Stimulated activated effector memory CD8-positive, alpha-beta T cell treated with anti-CD3 and anti-CD28 coated beads, Interleukin-12 subunit alpha, Interleukin-12 subunit beta, amount 100 ng/mL, for 72 hours (primary cell): ENCODE data around the gene DAPK2.
A peak's percentile ranks its signal among the peaks of the same experiment; 100 is the strongest.

Source experiments
- ATAC-seq: fragments of 150-1000 bp; cut with Tn5 transposase; 2 replicates; pipeline ENCODE4 v1.10.0; 2021
- DNase-seq, 2 donors: peaks; one replicate each; pipeline ENCODE4 v3.0.0; 2021 to 2022; ENCODE audit warnings: low spot score in 2 of 2
- H3K27ac Mint-ChIP-seq: one replicate; pipeline ENCODE4 v1.8.0; 2022; ENCODE audit warnings: mild to moderate bottlenecking, mixed read lengths
- H3K36me3 Mint-ChIP-seq: one replicate; pipeline ENCODE4 v1.8.0; 2022; ENCODE audit warnings: mild to moderate bottlenecking, mixed read lengths
- H3K4me1 Mint-ChIP-seq: one replicate; pipeline ENCODE4 v1.8.0; 2022; ENCODE audit warnings: mixed read lengths
- H3K4me3 Mint-ChIP-seq: one replicate; pipeline ENCODE4 v1.8.0; 2022; ENCODE audit warnings: mild to moderate bottlenecking, mixed read lengths
- H3K9me3 Mint-ChIP-seq: one replicate; pipeline ENCODE4 v1.8.0; 2022; ENCODE audit warnings: mixed read lengths

The DAPK2 gene

DNA sequence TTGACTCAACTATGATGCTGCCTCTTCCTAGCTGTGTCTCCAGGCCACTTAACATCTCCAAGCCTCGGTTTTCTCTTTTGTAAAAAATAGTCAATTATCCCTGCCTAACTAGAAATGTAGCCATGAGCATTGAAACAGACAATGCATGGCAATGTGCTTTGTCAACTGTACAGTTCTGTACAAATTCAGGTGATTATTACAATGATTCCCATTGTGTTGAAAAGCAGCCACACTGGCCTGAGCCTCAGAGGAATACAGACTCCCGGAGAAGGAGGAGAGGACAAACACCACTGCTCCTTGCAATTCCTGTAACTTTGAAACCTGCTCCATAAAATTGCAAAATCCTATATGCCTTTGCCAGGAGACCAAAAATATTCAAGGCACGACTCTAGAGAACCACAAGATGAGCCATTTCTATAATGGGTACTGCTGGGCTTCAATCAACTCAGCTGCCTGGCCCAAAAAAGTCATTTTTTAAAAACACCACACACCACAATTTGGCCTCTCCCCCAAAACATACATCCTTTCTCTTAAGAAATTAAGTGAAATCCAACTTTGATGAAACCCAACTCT, 28.6 kb downstream of the DAPK2 start:
- ATAC-seq (no peak), DNase-seq (no peak)
- no peak overlapping the region for H3K27ac Mint-ChIP-seq
- no peaks in the 10 kb centered on the region for H3K9me3 Mint-ChIP-seq
- no peak overlapping the region for H3K4me3 Mint-ChIP-seq
- peaks cover 22% of the 10 kb centered on the region for H3K4me1 Mint-ChIP-seq
- H3K36me3 Mint-ChIP-seq, result no peaks in the 10 kb centered on the region

DNA sequence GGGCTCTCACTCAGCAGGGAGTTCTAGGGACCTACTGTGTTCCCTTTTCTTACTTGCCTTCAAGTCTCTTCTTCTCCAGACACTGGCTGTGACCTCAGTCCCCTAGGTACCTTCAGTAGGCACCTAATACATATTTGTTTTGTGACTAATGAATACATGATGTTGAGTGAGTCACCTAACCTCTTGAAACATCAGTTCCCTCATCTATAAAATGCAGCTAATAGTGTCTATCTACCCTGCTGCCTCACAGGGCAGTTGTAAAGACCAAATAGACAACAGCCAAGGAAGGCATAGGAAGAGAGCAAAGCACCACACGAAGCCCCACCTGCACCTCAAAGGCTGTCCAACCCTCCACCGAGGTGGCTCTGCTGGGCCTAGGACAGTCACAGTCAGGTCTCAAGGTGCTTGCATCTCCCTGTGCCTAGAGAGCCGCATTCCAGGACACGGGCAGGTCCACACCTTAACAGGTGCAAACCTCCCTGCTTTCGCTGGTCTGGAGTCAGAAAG, 29.1 kb downstream of the DAPK2 start:
- no peak for DNase-seq
- Mint-ChIP-seq H3K4me1 (peaks cover 24% of the 10 kb centered on the region), H3K36me3 (no peaks in the 10 kb centered on the region), H3K4me3 (no peak overlapping the region), H3K27ac (no peak overlapping the region), H3K9me3 (no peaks in the 10 kb centered on the region)
- peak; percentile 49 for ATAC-seq

DNA sequence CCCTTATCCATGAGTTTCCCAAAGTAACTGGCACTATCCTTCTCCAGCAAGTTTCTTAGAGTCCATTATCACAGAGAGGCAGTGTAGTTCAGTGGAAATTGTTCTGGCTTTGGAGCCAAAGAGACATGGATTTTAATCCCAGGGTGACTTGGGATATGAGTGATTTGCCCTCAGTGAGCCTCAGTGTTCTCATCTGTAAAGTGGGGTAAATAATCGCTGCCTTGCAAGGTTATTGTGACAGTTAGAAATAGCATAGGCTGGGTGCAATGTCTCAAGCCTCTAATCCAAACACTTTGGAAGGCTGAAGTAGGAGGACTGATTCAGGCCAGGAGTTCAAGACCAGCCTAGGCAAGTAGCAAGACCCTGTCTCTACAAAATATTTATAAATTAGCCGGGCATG, 30.0 kb downstream of the DAPK2 start:
- H3K9me3 Mint-ChIP-seq, result no peaks in the 10 kb centered on the region
- H3K27ac Mint-ChIP-seq, result no peak overlapping the region
- no peaks in the 10 kb centered on the region for H3K36me3 Mint-ChIP-seq
- peaks cover 30% of the 10 kb centered on the region for H3K4me1 Mint-ChIP-seq
- no peak for ATAC-seq
- DNase-seq, result no peak
- no peak overlapping the region for H3K4me3 Mint-ChIP-seq

DNA sequence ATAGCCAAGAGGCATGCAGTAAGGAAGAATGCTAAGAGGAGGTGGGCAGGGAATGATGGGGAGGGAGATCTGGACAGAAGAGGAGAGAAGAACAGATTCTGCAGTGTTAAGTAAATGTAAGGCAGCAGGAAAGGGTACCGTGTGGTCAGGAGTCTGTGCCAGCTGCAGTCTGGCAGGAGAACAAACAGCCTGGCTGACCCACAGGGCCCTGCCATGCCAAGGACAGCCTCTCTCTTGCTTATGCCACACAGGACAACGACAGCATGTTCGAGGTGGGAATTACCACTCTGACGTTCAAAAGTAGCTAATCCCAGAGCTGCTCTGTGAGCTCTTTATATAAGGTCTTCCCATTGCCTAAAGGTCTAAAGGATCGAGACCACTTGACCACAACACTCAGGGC, 31.3 kb downstream of the DAPK2 start:
- Mint-ChIP-seq H3K9me3 (no peaks in the 10 kb centered on the region), H3K36me3 (peaks cover 7% of the 10 kb centered on the region), H3K4me1 (peaks cover 43% of the 10 kb centered on the region), H3K27ac (peak overlapping the region; percentile 48), H3K4me3 (no peak overlapping the region)
- ATAC-seq, result no peak
- no peak for DNase-seq

DNA sequence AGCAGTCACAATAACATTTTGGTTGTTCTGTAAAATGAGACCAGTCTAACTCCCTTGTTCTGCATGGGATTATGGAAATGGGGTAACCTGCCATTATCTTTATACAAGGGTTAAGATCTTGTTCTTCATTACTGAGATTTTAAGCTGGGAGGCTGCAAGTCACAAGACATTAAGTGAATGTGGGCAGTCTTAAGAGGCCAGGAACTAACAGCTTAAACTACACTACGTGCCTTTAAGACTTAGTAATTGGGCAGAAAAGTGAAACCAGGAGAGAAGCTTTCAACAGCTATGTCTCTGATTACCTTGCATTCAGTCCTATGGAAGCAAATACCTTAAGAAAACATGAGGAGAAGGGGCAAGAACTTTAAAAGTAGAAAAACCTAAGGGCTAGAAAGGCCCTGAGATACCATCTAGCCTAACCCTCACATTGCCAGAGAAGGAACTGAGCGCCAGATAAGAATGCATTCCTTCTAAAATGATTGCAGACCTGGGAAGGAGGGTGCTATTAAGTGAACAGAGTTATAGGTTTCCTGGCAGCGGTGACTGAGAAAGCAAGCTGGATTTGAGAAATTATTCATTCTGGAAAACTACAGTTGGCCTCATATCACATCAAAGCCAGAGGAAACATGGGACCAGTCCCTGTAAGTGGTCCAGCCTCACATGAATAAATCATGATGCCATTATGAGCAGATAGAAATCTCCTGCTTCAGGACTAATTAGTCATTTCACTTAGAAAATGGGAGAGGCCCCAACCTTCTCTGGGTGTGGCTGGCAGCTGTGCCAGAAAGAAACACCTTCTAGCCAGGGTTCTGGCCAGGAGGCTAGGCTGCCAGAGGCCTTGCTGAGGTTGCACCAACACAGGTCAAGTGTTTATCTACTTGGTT, 32.9 kb downstream of the DAPK2 start:
- DNase-seq (no peak), ATAC-seq (no peak)
- Mint-ChIP-seq H3K36me3 (peaks cover 7% of the 10 kb centered on the region), H3K4me3 (no peak overlapping the region), H3K9me3 (no peaks in the 10 kb centered on the region), H3K4me1 (peaks cover 58% of the 10 kb centered on the region), H3K27ac (peak overlapping the region; percentile 90)

DNA sequence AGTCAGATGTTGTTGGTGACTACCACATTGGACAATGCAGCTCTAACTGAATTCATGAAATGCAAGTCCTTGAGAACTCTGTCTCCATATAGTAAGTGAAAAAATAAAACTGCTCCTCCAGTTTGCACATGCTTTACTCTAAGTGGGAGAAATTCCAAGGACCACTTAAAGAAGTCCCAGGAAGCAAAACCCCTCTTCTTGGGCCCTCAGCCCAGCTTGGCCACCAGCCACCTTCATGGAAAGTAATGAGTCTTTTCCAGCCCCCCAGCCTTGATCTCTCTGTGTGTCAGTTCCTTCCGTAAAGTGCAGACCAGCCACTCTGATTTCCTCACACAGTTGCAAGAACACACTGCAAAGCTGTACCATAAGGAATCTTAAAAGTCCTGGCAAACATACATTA, 34.5 kb downstream of the DAPK2 start:
- DNase-seq (no peak), ATAC-seq (no peak)
- Mint-ChIP-seq H3K36me3 (peaks cover 7% of the 10 kb centered on the region), H3K27ac (peak overlapping the region; percentile 90), H3K4me3 (no peak overlapping the region), H3K4me1 (peaks cover 72% of the 10 kb centered on the region), H3K9me3 (no peaks in the 10 kb centered on the region)

DNA sequence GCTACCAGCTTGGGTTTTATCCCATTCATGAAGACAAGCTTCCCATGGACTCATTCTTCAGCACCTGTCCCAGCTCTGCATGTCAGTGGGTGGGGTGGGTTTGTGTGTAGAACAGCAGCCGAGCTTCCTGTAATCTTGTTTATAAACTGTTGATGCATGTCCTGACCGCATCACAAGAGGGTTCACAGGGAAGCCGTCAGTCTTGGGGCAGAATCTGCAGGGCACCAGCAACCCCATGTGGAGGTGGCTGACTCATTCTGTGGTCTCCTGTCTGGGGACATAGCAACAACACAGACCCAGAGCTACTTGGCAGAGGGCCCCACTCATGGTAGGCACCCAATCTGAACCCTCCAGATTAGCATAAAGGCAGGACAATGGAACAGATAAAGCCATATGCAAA, 35.6 kb downstream of the DAPK2 start:
- H3K4me1 Mint-ChIP-seq, result peaks cover 74% of the 10 kb centered on the region
- no peaks in the 10 kb centered on the region for H3K9me3 Mint-ChIP-seq

DNA sequence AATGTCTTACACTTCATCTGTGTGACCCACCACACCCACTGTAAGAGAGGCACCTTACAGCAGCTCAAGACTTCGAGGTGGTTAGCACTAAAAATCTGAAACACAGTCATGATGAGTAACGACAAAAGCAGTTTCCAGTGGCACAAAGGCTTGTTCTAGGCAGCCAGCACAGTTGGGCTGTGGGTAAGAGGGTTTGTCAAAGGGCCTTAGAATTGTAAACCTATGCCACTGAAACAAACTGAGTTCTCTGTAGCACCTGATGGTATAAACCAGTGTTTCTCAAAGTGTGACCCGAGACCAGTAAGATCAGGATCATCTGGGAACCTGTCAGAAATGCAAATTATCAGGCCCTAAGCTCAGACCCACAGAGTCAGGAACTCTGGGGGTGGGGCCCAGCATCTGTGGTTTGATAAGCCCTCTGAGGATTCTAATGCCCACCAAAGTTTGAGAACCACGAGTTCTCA, 36.5 kb downstream of the DAPK2 start:
- H3K4me3 Mint-ChIP-seq, result peak overlapping the region; percentile 58
- peaks cover 7% of the 10 kb centered on the region for H3K36me3 Mint-ChIP-seq
- H3K4me1 Mint-ChIP-seq, result peaks cover 75% of the 10 kb centered on the region
- DNase-seq (peak; percentile 36 to 80), ATAC-seq (peak; percentile 88)
- H3K27ac Mint-ChIP-seq, result peak overlapping the region; percentile 90
- H3K9me3 Mint-ChIP-seq, result no peaks in the 10 kb centered on the region

More for the DNA sequence above, 35.6 kb downstream of the DAPK2 start:
- Mint-ChIP-seq H3K36me3 (peaks cover 7% of the 10 kb centered on the region), H3K4me3 (peak overlapping the region; percentile 58), H3K27ac (peak overlapping the region; percentile 90)
- peak; percentile 90 for ATAC-seq
- peak; percentile 60 to 89 for DNase-seq

DNA sequence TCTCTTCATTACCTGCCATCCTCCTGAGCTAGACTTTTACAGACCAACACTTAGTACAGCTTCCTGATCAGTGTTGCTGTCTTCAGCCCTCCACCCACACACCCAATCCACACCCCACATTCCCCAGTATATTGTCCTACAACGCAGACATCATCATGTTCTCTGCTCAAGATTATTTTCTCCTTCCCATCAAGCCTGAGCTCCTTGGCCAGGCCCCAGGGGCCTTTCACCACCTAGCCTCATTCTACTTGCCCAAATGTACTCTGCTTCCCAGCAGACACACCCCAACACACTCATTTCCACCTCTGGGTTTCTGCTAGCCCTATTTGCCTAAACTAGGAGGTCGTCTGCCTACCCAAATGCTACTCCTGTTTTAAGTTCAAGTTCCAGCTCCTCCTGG, 37.0 kb downstream of the DAPK2 start:
- H3K4me3 Mint-ChIP-seq, result peak overlapping the region; percentile 58
- H3K4me1 Mint-ChIP-seq, result peaks cover 78% of the 10 kb centered on the region
- peaks cover 7% of the 10 kb centered on the region for H3K36me3 Mint-ChIP-seq
- H3K27ac Mint-ChIP-seq, result peak overlapping the region; percentile 90
- ATAC-seq, result no peak
- H3K9me3 Mint-ChIP-seq, result no peaks in the 10 kb centered on the region
- peak in 1 of 2 donors; percentile 64 for DNase-seq

DNA sequence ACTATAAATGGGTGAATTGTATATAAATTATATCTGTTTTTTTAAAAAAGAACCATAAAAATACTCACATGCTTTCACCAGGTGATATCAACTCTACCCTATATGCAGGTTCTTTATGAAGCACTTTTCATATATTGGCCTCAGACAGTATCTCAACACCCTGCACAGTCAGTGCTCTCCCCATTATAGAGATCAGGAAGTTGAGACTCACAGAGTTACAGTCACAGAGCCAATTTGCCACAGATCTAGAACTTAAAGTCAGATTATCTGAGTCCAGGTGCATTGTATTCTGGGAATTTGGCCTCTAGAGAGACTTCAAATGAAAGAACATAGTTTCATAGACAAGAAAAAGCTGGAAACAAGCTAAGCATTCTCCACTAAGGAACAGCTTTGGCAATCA, 38.1 kb downstream of the DAPK2 start:
- DNase-seq (no peak), ATAC-seq (no peak)
- peaks cover 7% of the 10 kb centered on the region for H3K36me3 Mint-ChIP-seq
- H3K27ac Mint-ChIP-seq, result no peak overlapping the region
- H3K4me1 Mint-ChIP-seq, result peaks cover 83% of the 10 kb centered on the region
- no peaks in the 10 kb centered on the region for H3K9me3 Mint-ChIP-seq
- no peak overlapping the region for H3K4me3 Mint-ChIP-seq

DNA sequence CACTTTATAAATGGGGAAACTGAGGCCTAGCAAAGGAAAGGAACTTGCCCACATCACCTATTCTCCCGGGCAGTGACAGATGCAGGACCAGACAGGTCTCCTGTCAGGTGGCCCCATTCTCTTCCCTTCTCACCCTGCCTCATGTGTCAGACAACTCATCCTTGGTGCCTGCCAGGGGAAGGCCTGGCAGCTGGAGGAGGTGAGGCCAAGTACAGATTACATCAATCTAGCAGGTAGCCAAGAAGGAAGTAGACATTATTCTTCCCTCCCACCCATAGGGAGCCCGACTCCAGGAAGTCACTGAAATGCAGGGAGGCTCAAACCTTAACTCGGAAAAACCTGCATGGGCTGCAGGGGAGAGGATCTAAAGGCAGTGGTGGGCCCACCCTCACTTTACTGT, 39.6 kb downstream of the DAPK2 start:
- H3K4me1 Mint-ChIP-seq, result peaks cover 71% of the 10 kb centered on the region
- H3K9me3 Mint-ChIP-seq, result no peaks in the 10 kb centered on the region
- H3K36me3 Mint-ChIP-seq, result peaks cover 7% of the 10 kb centered on the region
- ATAC-seq (no peak), DNase-seq (no peak)
- H3K27ac Mint-ChIP-seq, result peak overlapping the region; percentile 84
- no peak overlapping the region for H3K4me3 Mint-ChIP-seq

DNA sequence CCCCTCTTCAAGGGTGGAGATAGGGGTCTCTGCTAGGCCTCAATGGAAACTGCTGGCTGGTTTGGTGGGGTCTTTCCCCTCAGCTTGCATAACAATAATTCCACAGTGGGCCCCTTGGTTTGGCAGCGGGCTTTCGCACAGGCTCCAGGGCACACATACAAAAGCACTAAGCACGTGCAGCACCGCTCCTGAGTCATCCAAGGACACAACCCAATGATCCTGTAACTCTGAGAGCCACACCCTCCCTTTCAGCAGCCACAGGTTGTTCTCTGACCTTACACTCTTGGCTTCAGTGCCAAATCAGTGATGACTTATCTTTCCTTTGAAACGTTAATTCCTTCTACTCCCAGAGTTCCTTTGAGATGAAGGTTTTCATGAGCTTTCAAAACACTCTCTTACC, 41.7 kb downstream of the DAPK2 start:
- no peak overlapping the region for H3K27ac Mint-ChIP-seq
- no peak overlapping the region for H3K4me3 Mint-ChIP-seq
- H3K9me3 Mint-ChIP-seq, result no peaks in the 10 kb centered on the region
- H3K4me1 Mint-ChIP-seq, result peaks cover 65% of the 10 kb centered on the region
- DNase-seq (no peak), ATAC-seq (no peak)
- no peaks in the 10 kb centered on the region for H3K36me3 Mint-ChIP-seq

DNA sequence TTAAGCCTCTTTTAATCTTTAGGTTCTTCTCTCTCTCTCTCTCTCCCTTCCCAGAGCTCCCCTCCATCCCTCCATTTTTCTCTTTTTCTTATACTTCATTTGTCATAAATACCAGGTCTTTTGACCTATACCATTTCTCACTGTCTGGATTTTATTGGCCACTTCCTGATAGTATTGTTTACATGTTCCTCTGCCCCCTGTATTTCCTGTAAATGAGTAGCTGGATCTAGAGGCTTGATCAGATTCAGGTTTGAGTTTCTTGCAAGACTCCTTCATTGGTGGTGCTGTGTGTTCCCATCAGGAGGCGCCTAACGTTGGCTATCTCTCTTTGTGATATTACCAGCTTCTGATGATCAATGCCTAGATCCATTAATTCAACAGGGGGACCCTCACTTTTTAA, 42.2 kb downstream of the DAPK2 start:
- no peak overlapping the region for H3K4me3 Mint-ChIP-seq
- H3K4me1 Mint-ChIP-seq, result peaks cover 63% of the 10 kb centered on the region
- ATAC-seq (no peak), DNase-seq (no peak)
- H3K36me3 Mint-ChIP-seq, result no peaks in the 10 kb centered on the region
- peak overlapping the region; percentile 23 for H3K27ac Mint-ChIP-seq
- H3K9me3 Mint-ChIP-seq, result no peaks in the 10 kb centered on the region

DNA sequence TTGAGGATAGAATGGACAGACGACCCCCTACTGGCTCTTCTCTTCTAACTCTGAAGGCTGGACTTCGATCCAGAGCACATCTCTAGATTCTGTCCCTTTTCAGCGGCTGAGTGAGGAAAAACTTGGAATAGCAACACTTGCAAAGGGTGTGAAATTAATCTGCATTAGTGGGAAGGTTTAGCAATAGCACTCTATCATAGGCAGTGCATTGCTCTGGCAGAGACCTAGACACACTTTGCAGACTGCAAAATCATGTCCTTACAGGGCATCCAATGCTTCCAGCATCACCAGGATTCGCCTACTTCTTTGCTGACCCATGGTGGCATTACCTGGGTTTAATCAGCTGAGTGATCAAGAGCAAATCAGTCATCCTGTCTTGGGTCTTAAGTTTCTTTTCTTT, 43.1 kb downstream of the DAPK2 start:
- Mint-ChIP-seq H3K36me3 (no peaks in the 10 kb centered on the region), H3K4me3 (no peak overlapping the region), H3K9me3 (no peaks in the 10 kb centered on the region), H3K27ac (no peak overlapping the region), H3K4me1 (peaks cover 63% of the 10 kb centered on the region)
- DNase-seq (no peak), ATAC-seq (no peak)

DNA sequence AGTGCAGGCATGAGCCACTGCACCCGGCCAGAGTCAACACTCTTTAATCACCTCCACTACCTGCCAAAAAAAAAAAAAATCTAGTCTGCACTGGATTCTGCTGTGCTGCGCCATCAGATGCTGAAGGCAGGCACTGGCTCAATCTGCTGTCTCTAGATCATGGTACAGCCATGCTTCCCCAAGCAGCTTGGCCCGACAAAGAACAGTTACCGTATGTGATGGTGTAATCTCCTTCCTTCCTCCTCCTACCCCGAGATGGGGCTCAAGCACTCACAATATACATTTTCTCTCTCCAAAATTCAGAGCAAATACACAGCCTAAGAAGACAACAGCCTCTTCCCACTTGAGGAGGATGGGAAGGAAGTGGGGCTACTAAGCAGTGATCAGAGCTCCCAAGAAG, 45.1 kb downstream of the DAPK2 start:
- no peaks in the 10 kb centered on the region for H3K9me3 Mint-ChIP-seq
- ATAC-seq, result no peak
- H3K36me3 Mint-ChIP-seq, result no peaks in the 10 kb centered on the region
- H3K4me1 Mint-ChIP-seq, result peaks cover 61% of the 10 kb centered on the region
- H3K4me3 Mint-ChIP-seq, result no peak overlapping the region
- no peak for DNase-seq
- H3K27ac Mint-ChIP-seq, result no peak overlapping the region
